Uterus (tissue), 2 donors: Measurements from ENCODE around the gene MACROD1.

Source experiments
- CTCF ChIP-seq, 4 experiments: fragments of 200-600 bp in 2 of 4; fragments of 450-650 bp in 2 of 4; sonication (generic) in 2 of 4; IDR thresholded peaks; one replicate each; pipeline ENCODE4 v1.5.1; 2016 to 2019; ENCODE audit warnings: antibody characterized with exemption in 4 of 4, mild to moderate bottlenecking in 2 of 4, moderate library complexity in 1 of 4
- POLR2A ChIP-seq, 2 donors: fragments of 450-650 bp; IDR thresholded peaks; one replicate each; pipeline ENCODE4 v1.6.1; 2016; ENCODE audit warnings: antibody characterized with exemption in 2 of 2, mild to moderate bottlenecking in 1 of 2, moderate library complexity in 1 of 2

- TF ChIP-seq POLR2A (IDR thresholded peaks at IDR 0.05) (no peak), CTCF (IDR thresholded peaks at IDR 0.05) (no peak)
Observed at GRCh38 chr11:64129403-64129802, 36.5 kb downstream of the MACROD1 start.
